Stimulated activated CD8-positive, alpha-beta memory T cell treated with anti-CD3 and anti-CD28 coated beads, Interleukin-2, amount 100 ng/mL, for 48 hours (primary cell): Measurements from ENCODE around the gene MMD.
A peak's percentile ranks its signal among the peaks of the same experiment; 100 is the strongest.
"Not testable (repeated sequence)": the region's sequence is repeated elsewhere in the genome, so short reads cannot be mapped to it uniquely, and the experiment has no call there.

ENCODE experiments used
- DNase-seq, 2 donors: peaks; one replicate each; pipeline ENCODE4 v3.0.0-alpha.2; 2020; ENCODE audit warnings: low read depth in 2 of 2

Gene MMD

GRCh38 chr17:55423535-55423934 is 1.9 kb upstream of the MMD start:
- DNase-seq: no peak

GRCh38 chr17:55422828-55423164 is 1.2 kb upstream of the MMD start:
- DNase-seq: not testable (repeated sequence)

GRCh38 chr17:55420776-55421178 is 858 bp downstream of the MMD start:
- peak in 1 of 2 donors; percentile 23 for DNase-seq

DNA sequence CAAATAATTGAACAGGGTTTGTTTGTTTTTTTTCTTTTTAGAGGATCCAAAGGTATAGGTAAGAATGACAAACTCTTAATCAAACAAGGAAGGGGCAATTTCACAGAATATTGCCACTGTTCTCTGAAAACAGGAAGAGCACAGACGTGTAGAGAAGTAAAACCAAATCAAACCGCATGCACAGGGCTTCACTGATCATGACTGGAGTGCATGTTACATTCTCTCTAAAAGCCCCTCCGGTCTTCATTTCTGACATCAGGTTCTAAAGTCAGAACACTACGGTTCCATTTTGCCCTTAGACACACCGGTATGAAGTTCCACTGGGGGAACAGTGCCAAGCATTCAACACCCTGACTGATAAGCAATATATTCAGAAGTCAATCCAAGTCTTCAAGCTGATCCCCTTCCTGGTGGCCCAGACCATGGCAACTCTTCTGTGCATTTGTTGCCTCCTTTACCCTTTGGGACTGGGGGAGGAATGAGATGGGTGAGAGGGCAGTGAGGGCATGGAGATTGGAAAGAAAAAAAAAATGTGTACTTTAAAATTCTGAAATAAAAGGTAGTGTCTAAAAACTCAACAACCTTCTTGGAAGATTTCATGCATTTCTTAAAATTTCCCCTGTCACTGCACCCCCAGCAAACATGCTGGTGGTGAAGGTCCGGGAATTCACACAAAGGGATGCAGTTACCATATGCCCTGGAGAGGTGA is 1.4 kb downstream of the MMD start:
- no peak for DNase-seq

DNA sequence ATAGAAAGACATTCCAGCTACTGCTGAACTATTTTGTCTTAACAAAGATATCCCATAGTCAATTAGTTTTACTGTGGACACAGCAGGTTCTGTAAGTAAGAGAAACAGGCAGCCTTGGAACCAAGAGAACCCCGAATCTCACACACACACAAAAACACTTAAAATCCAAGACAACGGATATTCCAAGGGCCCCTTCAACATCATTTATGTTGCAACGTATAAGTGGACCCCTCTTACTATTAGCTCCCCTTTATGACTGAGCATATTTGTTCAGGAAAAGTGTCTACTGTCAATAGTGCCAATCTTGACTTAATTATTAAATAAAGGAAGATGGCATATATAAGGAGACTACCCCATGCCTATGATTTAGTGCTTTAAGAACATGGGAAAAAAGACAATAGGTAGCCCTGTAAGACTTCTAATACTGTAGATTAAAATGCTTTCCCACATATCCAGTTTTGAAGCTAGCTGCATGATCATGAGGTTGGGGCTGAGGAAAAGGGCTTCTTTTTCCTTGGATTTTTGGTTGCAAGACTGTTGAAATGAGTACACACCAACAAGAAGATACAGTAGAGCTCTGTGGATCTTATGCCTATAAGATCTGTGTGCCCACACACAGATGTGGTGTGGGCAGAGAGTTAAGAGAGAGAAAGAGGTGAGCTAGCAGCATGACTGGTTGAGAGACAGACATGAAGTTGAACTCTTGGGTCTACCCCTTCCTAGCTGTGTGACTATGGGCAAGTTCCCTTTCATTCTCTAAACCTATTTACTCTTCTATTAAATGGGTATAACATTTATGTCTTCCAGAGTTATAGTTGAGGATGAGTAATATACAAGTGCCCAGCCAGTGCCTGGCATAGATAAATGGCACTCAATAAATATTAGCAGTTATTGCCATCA is 3.0 kb downstream of the MMD start:
- DNase-seq: no peak

DNA sequence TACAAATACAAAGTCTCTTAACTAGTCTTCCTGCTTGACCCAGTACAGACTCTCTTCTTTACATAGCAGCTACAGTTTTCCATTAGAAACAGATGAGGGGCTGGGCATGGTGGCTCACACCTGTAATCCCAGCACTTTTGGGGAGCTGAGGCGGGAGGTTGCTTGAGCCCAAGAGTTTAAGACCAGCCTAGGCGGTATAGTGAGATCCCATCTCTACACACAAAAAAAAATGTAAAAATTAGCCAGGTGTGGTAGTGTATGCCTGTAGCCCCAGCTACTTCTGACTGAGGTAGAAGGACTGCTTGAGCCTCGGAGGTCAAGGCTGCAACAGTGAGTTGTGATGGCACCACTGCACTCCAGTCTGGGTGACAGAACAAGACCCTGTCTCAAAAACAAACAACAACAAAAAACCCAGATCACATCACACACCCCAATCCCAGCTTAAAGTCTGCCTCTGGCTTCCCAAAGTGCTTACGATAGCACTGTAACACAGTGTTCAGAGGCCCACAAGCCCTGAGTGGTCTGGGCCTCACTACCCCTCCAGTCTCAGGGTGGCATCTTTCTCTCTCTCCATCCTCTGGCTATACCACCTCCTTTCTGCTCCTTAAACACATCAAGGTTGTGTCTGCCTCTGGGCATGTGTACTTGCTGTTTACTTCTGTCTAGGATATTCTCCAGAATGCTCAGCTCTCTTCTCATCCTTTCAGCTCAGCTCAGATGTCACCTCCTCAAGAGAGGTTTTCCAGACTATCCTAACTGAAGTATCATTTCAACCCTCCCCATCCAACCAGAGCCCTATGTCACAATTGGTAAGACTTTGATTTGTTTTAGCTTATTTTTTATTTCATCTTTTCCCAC is 4.0 kb downstream of the MMD start:
- DNase-seq: no peak

GRCh38 chr17:55416470-55417052 is 5.1 kb downstream of the MMD start:
- no peak for DNase-seq

- no peak for DNase-seq
These were observed 5.6 kb downstream of the MMD start for GRCh38 chr17:55416000-55416399.

GRCh38 chr17:55414983-55415382 is 6.7 kb downstream of the MMD start:
- DNase-seq: no peak

- DNase-seq: no peak
These were observed 7.7 kb downstream of the MMD start for GRCh38 chr17:55413825-55414489.

- DNase-seq: no peak
These were observed 10.2 kb downstream of the MMD start for GRCh38 chr17:55411463-55411855.

DNA sequence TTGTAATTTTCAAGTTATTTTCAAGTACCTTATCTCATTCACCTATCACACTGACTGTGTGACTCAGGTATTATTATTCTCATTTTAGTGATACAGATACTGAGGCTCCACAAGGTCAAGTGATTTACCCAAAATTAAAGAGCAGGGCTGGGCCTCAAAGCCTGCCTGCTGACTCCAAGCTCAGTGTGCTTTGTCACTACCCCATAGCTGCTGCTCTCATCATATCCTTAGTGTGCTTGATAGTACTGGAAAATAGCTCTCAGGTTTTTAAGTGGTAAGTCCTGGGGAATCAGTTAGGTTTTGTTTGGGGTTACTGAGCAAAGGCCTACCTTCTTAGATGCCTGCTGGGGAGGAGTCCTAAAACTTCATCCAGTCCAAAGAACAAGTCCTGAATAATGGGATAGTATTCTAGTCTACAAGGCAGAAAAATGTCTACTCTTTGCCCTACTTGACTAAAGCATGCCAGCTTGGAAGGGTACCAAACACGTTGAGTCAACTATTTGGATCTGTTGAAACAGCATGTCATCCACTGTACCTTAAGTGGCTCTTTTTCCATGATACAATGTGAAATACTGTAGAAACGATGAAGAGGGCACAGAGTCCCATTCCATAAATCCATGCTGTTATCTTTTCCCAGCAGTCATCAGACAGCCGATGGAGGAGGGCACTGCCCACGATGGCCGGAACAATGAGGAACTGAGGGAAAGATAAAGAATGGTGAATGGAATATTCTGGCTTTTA is 10.7 kb downstream of the MMD start:
- DNase-seq: no peak

DNA sequence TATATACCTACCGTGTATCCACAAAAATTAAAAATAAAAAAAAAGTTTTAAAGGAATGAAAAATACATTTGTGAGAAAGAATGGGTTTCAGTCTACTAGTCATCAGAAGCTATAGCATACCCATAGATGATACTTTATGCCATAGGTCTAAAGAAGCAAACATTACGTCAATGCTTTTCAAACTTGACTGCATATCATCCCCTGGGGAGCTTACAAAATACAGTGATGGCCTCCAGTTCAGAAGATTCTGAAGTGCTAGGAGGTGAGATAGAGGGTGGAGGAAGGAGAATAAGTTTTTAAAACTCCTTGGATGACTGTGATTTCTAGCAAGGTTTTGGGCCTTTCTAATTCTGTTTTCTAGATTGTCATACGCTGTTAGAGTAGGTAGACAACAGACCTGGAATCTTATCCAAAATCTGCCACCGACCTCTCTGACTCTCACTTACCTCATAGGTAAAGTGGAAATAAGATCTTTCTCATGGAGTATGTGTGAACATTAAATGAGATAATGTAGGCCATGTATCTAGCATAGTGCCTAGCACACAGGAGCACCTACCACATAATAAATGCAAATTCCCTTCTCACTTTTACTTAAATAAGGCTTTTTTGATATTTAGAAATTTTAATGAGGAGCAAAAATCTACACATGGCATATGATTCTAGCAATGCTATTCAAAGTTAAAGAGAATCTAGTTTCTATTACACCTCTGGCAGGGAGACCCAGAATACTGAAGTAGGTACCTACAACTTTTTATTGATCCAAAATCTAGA is 12.4 kb downstream of the MMD start:
- DNase-seq: no peak

DNA sequence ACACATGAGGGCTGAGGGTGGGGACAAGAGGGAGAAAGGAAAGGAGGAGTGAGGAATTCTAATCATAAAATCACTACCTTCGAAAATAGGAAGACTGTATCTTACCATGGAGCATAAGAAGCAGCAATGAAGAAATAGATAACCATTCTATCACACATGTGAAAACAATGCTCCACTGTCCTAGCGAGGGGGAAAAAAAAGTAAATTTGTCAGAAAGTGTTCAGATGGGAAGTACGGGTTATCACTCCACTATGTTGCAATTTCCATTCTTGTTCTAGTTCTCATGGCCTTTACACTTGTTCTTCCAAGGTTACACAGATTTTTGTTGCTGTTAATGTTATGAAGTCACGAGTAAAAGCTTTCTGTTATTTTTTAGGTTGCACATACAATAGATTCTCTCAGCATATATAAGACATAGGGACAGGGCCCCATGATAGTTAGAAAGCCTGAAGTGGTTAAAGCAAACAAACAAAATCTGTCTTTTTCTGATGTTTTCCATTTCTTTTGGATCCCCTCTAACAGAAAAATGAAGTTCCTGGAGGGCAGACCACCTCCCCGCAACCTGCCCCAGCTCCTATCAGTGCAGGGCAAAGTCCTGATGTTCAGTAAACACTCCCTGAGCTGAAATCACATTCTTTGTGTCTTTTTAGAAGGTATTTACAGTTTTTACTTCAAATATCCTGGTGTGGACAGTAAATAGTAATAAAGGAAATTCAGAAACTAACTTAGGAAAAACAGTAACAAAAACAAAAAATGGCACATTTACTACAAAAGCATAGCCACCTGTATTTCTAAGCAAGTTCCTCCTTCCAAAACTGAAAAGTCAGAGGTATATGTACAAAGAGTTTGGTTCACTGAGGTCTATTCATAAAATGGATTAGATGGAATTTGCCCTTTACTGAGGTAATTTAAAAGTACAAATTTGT is 13.7 kb downstream of the MMD start:
- DNase-seq: no peak

GRCh38 chr17:55405600-55405999 is 16.0 kb downstream of the MMD start:
- no peak for DNase-seq

DNA sequence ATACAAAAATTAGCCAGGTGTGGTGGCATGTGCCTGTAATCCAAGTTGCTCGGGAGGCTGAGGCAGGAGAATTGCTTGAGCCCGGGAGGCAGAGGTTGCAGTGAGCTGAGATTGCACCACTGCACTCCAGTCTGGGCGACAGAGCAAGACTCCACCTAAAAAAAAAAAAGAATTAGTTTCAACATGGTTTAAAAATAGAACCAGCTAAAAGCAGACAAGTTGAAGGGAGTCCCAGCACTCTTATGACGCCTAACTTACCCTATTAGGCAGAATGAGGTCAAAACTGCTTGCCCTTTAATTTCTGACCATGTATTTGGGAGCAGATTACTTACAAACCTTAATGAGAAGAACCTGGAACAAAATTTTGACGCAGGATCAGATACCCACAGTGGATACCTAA is 17.4 kb downstream of the MMD start:
- DNase-seq: not testable (repeated sequence)

DNA sequence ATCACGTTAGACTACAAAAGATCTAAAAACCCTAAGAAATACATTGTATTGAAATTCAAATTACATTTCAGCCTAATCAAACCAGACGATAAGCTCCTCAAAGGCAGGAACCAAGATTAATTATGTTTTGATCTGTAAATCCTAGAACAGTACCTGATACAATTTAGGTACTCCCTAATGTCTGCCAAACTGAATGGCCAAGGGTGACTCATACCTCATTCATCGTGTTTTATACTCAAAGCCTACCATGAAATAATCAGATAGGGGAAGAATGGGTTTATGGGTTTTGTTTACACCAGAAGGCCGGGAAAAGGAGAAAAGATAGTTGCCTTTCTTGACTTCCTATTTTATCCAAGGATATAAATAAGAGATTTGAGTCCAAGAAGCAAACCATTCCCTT is 19.3 kb downstream of the MMD start:
- DNase-seq: no peak

DNA sequence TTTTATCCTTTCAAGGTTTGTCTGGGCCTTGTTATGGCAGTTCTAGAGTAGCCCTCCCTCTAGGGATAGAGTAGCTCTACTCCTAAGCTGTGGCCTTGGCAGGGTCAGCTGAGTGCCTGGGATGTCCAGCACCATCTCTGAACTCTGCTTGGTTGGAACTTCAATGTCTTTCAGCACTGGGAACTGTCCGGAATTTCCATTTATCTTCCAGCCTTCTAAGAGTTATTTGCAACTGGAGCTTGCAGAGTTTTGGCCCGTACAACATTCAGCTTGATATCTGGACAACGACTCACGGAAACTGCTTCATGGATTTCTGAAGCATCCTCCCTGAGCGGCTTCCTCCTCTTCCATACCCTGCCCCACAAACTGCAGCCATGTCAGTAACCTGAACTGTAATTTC is 22.9 kb downstream of the MMD start:
- DNase-seq: no peak
